Keratinocyte (primary cell): ENCODE data around the gene DAB1. TPM values are rescaled to one million over a fixed set of nuclear protein-coding genes. Genes with fewer than 3 reads are reported as not detected.

Experiments
- DNase-seq: peaks from one replicate; pipeline ENCODE4 v3.0.0-alpha.2; 2011; ENCODE audit warnings: low read depth, missing footprints, low spot score
- FAIRE-seq: peaks from 2 replicates; lab custom pipeline; 2011; peaks lifted over from hg19 to GRCh38; lab: Jason Lieb, UNC
- H2AFZ ChIP-seq: 2 replicates; pipeline ENCODE4 v1.6.0; 2012; ENCODE audit warnings: low read length, control low read depth, inconsistent platforms; ENCODE audit not compliant: control insufficient read depth
- H3K27ac ChIP-seq: 2 replicates; pipeline ENCODE4 v1.5.1; 2011; ENCODE audit warnings: low read length; ENCODE audit not compliant: control insufficient read depth, insufficient read depth
- H3K27me3 ChIP-seq: 3 replicates; pipeline ENCODE4 v1.6.0; 2011; ENCODE audit warnings: low read length; ENCODE audit not compliant: control insufficient read depth, insufficient read depth; ENCODE audit errors: extremely low read depth
- H3K36me3 ChIP-seq, 2 experiments: 2 replicates in 1 of 2; 3 replicates in 1 of 2; pipeline ENCODE4 v1.5.1; 2011; ENCODE audit warnings: low read length in 2 of 2, mild to moderate bottlenecking in 1 of 2; ENCODE audit not compliant: control insufficient read depth in 2 of 2, insufficient read depth in 2 of 2; ENCODE audit errors: extremely low read depth in 1 of 2
- H3K4me1 ChIP-seq: 3 replicates; pipeline ENCODE4 v1.5.1; 2011; ENCODE audit warnings: low read length; ENCODE audit not compliant: control insufficient read depth, insufficient read depth; ENCODE audit errors: extremely low read depth
- H3K4me2 ChIP-seq: 3 replicates; pipeline ENCODE4 v1.6.0; 2011; ENCODE audit warnings: low read depth, low read length; ENCODE audit not compliant: control insufficient read depth, insufficient read depth; ENCODE audit errors: extremely low read depth
- H3K4me3 ChIP-seq, 3 experiments: fragments of 200-600 bp in 1 of 3; sonication (generic) in 1 of 3; 2 replicates in 2 of 3; 3 replicates in 1 of 3; pipeline ENCODE4 v1.5.1; 2011 to 2016; ENCODE audit warnings: low read length in 3 of 3, mild to moderate bottlenecking in 3 of 3, control low read depth in 2 of 3, inconsistent platforms in 1 of 3, low read depth in 1 of 3, mixed read lengths in 1 of 3, mixed run types in 1 of 3, moderate library complexity in 1 of 3; ENCODE audit not compliant: control insufficient read depth in 2 of 3, insufficient read depth in 2 of 3; ENCODE audit errors: extremely low read depth in 1 of 3
- H3K79me2 ChIP-seq: 2 replicates; pipeline ENCODE4 v1.6.0; 2012; ENCODE audit warnings: low read length; ENCODE audit not compliant: control insufficient read depth, insufficient read depth
- H3K9ac ChIP-seq: 3 replicates; pipeline ENCODE4 v1.6.0; 2011; ENCODE audit warnings: low read length; ENCODE audit not compliant: control insufficient read depth, insufficient read depth; ENCODE audit errors: extremely low read depth
- H3K9me1 ChIP-seq: 3 replicates; pipeline ENCODE4 v1.6.0; 2011; ENCODE audit warnings: low read length; ENCODE audit not compliant: control insufficient read depth, insufficient read depth; ENCODE audit errors: extremely low read depth
- H3K9me3 ChIP-seq: 2 replicates; pipeline ENCODE4 v1.5.1; 2012; ENCODE audit warnings: low read depth, low read length; ENCODE audit not compliant: control insufficient read depth
- H4K20me1 ChIP-seq: 3 replicates; pipeline ENCODE4 v1.6.0; 2011; ENCODE audit warnings: low read length; ENCODE audit not compliant: control insufficient read depth, insufficient read depth; ENCODE audit errors: extremely low read depth
- EZH2 ChIP-seq: IDR thresholded peaks from one replicate; pipeline ENCODE4 v1.6.1; 2012; ENCODE audit warnings: inconsistent platforms, mild to moderate bottlenecking, low read length, moderate library complexity
- dilution Hi-C: fragments of 300-500 bp; cut with MboI; formaldehyde crosslinking; loops from one replicate; pipeline ENCODE4 v1.7.0; 2020; ENCODE audit warnings: low sequenced_read_pairs; ENCODE audit not compliant: extremely low pct_ligation_motif_present
- polyA plus RNA-seq, 5 experiments: library from polyadenylated mRNA; depleted of rRNA in 3 of 5; stranded (reverse) in 3 of 5; stranded (forward) in 1 of 5; unstranded in 1 of 5; fragments of >200 nt; gene quantifications; 1 replicate in 1 of 5; 2 replicates in 3 of 5; 3 replicates in 1 of 5; pipeline versions ENCODE4 v1.2.1 to v1.2.3, GENCODE V29; 2011 to 2012; ENCODE audit warnings: missing spikeins in 2 of 5, low read depth in 1 of 5, low replicate concordance in 1 of 5
- TF ChIP-seq, protein P1 (sequence below), 3 experiments: IDR thresholded peaks in 1 of 3; conservative IDR thresholded peaks in 1 of 3; optimal IDR thresholded peaks in 1 of 3; 2 replicates in 2 of 3; 3 replicates in 1 of 3; pipeline versions ENCODE3 to v1.5.1; 2011; ENCODE audit warnings: low read length in 3 of 3, mild to moderate bottlenecking in 3 of 3, moderate library complexity in 2 of 3, control low read depth in 1 of 3, inconsistent platforms in 1 of 3; ENCODE audit not compliant: insufficient read depth in 2 of 3; ENCODE audit errors: extremely low read depth in 1 of 3

Gene DAB1
- polyA plus RNA-seq, 1 donor (not counting 4 experiments of a cell fraction or from before 2014, with no cell fraction given) = 0.01 TPM

DNA sequence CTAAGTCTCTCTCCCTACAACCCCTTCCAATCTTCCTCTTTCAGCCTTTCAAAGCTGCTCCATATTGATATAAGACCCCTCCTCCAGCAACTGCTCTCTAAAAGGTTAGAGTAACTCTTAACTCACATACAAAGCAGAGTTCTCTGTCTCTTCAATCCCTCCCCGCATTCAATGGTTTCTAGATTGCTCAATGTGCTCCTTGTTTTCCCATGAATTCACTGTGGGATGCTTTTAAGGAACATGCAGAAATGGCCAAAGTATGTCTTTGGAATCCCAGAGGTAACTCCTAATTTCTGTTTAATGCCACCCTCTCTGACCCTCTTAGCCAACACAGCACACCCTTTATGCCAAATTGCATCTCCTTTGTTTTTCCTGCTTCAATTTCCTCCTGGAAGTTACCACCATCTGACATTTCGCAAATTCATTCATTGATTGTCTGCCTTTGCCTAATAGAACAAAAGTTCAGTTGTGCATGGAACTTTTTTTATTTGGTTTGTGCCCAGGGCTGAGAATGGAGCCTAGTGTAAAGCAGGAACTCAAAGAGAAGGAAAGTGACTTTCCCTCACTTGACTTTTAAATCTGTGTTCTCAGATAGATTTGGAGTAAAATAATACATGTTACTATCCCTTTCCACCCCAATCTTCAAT, 285.3 kb downstream of the DAB1 start:
- Histone ChIP-seq H2AFZ (no peak overlapping the region), H3K36me3 (no peaks in the 10 kb centered on the region)

DNA sequence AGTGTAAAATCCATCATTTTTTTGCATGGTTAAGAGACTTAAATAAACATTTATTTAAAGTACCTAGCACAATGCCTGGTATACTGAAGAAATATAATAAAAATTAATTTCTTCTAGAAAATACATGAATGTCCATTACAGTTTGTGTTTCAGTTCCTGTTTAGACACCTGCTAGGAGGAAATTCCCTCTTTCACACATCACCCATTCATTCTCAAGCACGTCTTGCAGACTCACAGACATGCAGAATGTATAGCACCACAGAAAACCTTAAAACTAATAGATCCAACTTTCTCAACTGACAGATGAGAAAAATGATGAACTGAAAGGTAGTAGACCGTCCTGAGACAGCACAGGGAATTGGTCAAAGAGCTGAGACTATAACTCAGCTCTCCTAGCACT, 285.9 kb downstream of the DAB1 start:
- Histone ChIP-seq H3K36me3 (no peaks in the 10 kb centered on the region), H3K27ac (no peak overlapping the region), H3K9ac (no peak overlapping the region), H3K9me1 (no peaks in the 10 kb centered on the region), H3K9me3 (no peaks in the 10 kb centered on the region), H3K4me1 (peaks cover 17% of the 10 kb centered on the region), H3K79me2 (no peaks in the 10 kb centered on the region), H4K20me1 (no peaks in the 10 kb centered on the region), H3K4me2 (no peak overlapping the region), H2AFZ (no peak overlapping the region), H3K4me3 (no peak overlapping the region), H3K27me3 (no peaks in the 10 kb centered on the region)
- dilution Hi-C loops = no loop called here
- TF ChIP-seq, protein P1, sequence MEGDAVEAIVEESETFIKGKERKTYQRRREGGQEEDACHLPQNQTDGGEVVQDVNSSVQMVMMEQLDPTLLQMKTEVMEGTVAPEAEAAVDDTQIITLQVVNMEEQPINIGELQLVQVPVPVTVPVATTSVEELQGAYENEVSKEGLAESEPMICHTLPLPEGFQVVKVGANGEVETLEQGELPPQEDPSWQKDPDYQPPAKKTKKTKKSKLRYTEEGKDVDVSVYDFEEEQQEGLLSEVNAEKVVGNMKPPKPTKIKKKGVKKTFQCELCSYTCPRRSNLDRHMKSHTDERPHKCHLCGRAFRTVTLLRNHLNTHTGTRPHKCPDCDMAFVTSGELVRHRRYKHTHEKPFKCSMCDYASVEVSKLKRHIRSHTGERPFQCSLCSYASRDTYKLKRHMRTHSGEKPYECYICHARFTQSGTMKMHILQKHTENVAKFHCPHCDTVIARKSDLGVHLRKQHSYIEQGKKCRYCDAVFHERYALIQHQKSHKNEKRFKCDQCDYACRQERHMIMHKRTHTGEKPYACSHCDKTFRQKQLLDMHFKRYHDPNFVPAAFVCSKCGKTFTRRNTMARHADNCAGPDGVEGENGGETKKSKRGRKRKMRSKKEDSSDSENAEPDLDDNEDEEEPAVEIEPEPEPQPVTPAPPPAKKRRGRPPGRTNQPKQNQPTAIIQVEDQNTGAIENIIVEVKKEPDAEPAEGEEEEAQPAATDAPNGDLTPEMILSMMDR (optimal IDR thresholded peaks at IDR 0.05 in 1 of 3, IDR thresholded peaks at IDR 0.05 in 1 of 3, conservative IDR thresholded peaks at IDR 0.05 in 1 of 3; ENCODE audit: extremely low read depth in 1 of 3, insufficient read depth in 2 of 3, low read length in 3 of 3) = no peak
- no peak for TF ChIP-seq EZH2
- FAIRE-seq (no peak), DNase-seq (no peak)

More for the DNA sequence above, 285.3 kb downstream of the DAB1 start:
- H3K27me3 ChIP-seq = no peaks in the 10 kb centered on the region
- H3K4me1 ChIP-seq = peaks cover 11% of the 10 kb centered on the region
- no peaks in the 10 kb centered on the region for H3K9me3 ChIP-seq
- H3K9me1 ChIP-seq = no peaks in the 10 kb centered on the region
- no peaks in the 10 kb centered on the region for H3K79me2 ChIP-seq
- no peak overlapping the region for H3K27ac ChIP-seq
- TF ChIP-seq EZH2 = no peak
- TF ChIP-seq, protein P1 (optimal IDR thresholded peaks at IDR 0.05 in 1 of 3, IDR thresholded peaks at IDR 0.05 in 1 of 3, conservative IDR thresholded peaks at IDR 0.05 in 1 of 3; ENCODE audit: extremely low read depth in 1 of 3, insufficient read depth in 2 of 3, low read length in 3 of 3) = no peak
- no peak overlapping the region for H3K4me2 ChIP-seq
- dilution Hi-C loops = no loop called here
- no peak overlapping the region for H3K9ac ChIP-seq
- H4K20me1 ChIP-seq = no peaks in the 10 kb centered on the region
- FAIRE-seq (no peak), DNase-seq (no peak)
- H3K4me3 ChIP-seq = no peak overlapping the region
